Gastrocnemius medialis (tissue), 4 donors: Measurements from ENCODE around the gene ARHGEF39. TPM values are rescaled to one million over a fixed set of nuclear protein-coding genes. Genes with fewer than 3 reads are reported as not detected.

Source experiments
- ATAC-seq, 2 donors: fragments of 150-250 bp; one replicate each; pipeline ENCODE4 v1.9.1; 2016
- DNase-seq, 2 donors: peaks; one replicate each; pipeline ENCODE4 v3.0.0-alpha.2; 2019
- H3K27ac ChIP-seq, 4 donors: fragments of 200-600 bp; sonication (generic); 1 replicate in 1 of 4; 2 replicates in 3 of 4; pipeline ENCODE4 v1.5.1; 2016 to 2018; ENCODE audit warnings: mild to moderate bottlenecking in 2 of 4, moderate library complexity in 1 of 4
- H3K27me3 ChIP-seq, 3 donors: fragments of 200-600 bp; sonication (generic) in 2 of 3; 1 replicate in 1 of 3; 2 replicates in 2 of 3; pipeline versions ENCODE4 v1.5.1 to v1.6.0; 2016 to 2019; ENCODE audit warnings: mild to moderate bottlenecking in 1 of 3, moderate library complexity in 1 of 3
- H3K36me3 ChIP-seq, 2 donors: fragments of 200-600 bp; sonication (generic) in 1 of 2; one replicate each; pipeline ENCODE4 v1.5.1; 2017 to 2018
- H3K4me1 ChIP-seq, 2 donors: fragments of 200-600 bp; sonication (generic) in 1 of 2; one replicate each; pipeline ENCODE4 v1.5.1; 2016 to 2017; ENCODE audit warnings: mild to moderate bottlenecking in 2 of 2
- H3K4me3 ChIP-seq, 4 donors: fragments of 200-600 bp; sonication (generic) in 3 of 4; 1 replicate in 1 of 4; 2 replicates in 3 of 4; pipeline ENCODE4 v1.5.1; 2016 to 2019; ENCODE audit warnings: mild to moderate bottlenecking in 2 of 4
- H3K9me3 ChIP-seq, 3 donors: fragments of 200-600 bp; sonication (generic) in 2 of 3; 1 replicate in 1 of 3; 2 replicates in 2 of 3; pipeline ENCODE4 v1.5.1; 2016 to 2019
- POLR2A ChIP-seq, 2 donors: fragments of 450-650 bp; IDR thresholded peaks; one replicate each; pipeline ENCODE4 v1.6.1; 2017; ENCODE audit warnings: antibody characterized with exemption in 2 of 2, mild to moderate bottlenecking in 2 of 2, moderate library complexity in 2 of 2
- in situ Hi-C, 4 donors: fragments of 200-750 bp; cut with MboI; loops; one replicate each; pipeline versions ENCODE4 v1.15.0 to v1.8.0; 2017; ENCODE audit warnings: low sequenced_read_pairs in 4 of 4
- intact Hi-C: fragments of 100-400 bp; cut with DNase I; formaldehyde crosslinking; loops from one replicate; pipeline ENCODE4 v1.15.1; 2023; ENCODE audit warnings: low total_unique reads
- total RNA-seq, 4 donors: library from RNA; depleted of rRNA; stranded (reverse); fragments of >200 nt; gene quantifications; one replicate each; pipeline versions ENCODE4 v1.1.0 to v1.2.3, GENCODE V29; 2016
- TF ChIP-seq, protein P1 (sequence below), 5 experiments: fragments of 450-650 bp in 3 of 5; fragments of 200-600 bp in 2 of 5; sonication (generic) in 2 of 5; IDR thresholded peaks in 4 of 5; conservative IDR thresholded peaks in 1 of 5; 1 replicate in 4 of 5; 2 replicates in 1 of 5; pipeline ENCODE4 v1.5.1; 2016 to 2019; ENCODE audit warnings: antibody characterized with exemption in 5 of 5, mild to moderate bottlenecking in 3 of 5, moderate library complexity in 3 of 5

ARHGEF39 gene, protein sequence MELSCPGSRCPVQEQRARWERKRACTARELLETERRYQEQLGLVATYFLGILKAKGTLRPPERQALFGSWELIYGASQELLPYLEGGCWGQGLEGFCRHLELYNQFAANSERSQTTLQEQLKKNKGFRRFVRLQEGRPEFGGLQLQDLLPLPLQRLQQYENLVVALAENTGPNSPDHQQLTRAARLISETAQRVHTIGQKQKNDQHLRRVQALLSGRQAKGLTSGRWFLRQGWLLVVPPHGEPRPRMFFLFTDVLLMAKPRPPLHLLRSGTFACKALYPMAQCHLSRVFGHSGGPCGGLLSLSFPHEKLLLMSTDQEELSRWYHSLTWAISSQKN
- total RNA-seq, result under 1 TPM in 2 of 4 donors, not detected in 2; 0.07 to 0.10 TPM

- intact Hi-C loops, result no loop called here
- Histone ChIP-seq H3K4me1 (peaks cover 16 to 29% of the 10 kb centered on the region in 2 donors), H3K27me3 (no peaks in the 10 kb centered on the region), H3K4me3 (peak within 1 kb of the TSS; percentile 46 to 70 (median 60)), H3K36me3 (peaks cover 0 to 12% of the 10 kb centered on the region in 2 donors), H3K27ac (peak within 1 kb of the TSS; percentile 59 to 65 (median 62)), H3K9me3 (no peaks in the 10 kb centered on the region)
- TF ChIP-seq, protein P1, sequence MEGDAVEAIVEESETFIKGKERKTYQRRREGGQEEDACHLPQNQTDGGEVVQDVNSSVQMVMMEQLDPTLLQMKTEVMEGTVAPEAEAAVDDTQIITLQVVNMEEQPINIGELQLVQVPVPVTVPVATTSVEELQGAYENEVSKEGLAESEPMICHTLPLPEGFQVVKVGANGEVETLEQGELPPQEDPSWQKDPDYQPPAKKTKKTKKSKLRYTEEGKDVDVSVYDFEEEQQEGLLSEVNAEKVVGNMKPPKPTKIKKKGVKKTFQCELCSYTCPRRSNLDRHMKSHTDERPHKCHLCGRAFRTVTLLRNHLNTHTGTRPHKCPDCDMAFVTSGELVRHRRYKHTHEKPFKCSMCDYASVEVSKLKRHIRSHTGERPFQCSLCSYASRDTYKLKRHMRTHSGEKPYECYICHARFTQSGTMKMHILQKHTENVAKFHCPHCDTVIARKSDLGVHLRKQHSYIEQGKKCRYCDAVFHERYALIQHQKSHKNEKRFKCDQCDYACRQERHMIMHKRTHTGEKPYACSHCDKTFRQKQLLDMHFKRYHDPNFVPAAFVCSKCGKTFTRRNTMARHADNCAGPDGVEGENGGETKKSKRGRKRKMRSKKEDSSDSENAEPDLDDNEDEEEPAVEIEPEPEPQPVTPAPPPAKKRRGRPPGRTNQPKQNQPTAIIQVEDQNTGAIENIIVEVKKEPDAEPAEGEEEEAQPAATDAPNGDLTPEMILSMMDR (IDR thresholded peaks at IDR 0.05 in 4 of 5, conservative IDR thresholded peaks at IDR 0.05 in 1 of 5), result no peak
- TF ChIP-seq POLR2A (IDR thresholded peaks at IDR 0.05), result peak; percentile 15 to 43
- in situ Hi-C loops, result loop anchor here in 2 of 4 donors (10.0 to 25.0 kb wide), 2 partner anchors 60 to 102 kb away; a partner anchor contains a TSS
- ATAC-seq, result peak; percentile 64 to 73
- DNase-seq, result peak; percentile 47 to 80
Observed at GRCh38 chr9:35664531-35665470, at the start of gene ARHGEF39. TSS of gene ARHGEF39 (minus strand) at chr9:35665195. CDS start at chr9:35665169, 26 bp downstream.

- in situ Hi-C loops, result no loop called here
- peaks cover 4 to 95% of the 10 kb centered on the region in 2 donors for H3K36me3 ChIP-seq
- DNase-seq (no peak), ATAC-seq (no peak)
- H3K27ac ChIP-seq, result no peak overlapping the region
- TF ChIP-seq, protein P1 (IDR thresholded peaks at IDR 0.05 in 4 of 5, conservative IDR thresholded peaks at IDR 0.05 in 1 of 5), result no peak
- no peak for TF ChIP-seq POLR2A (IDR thresholded peaks at IDR 0.05)
- intact Hi-C loops, result no loop called here
- no peaks in the 10 kb centered on the region for H3K4me1 ChIP-seq
- no peak overlapping the region for H3K4me3 ChIP-seq
- no peaks in the 10 kb centered on the region for H3K9me3 ChIP-seq
- H3K27me3 ChIP-seq, result no peaks in the 10 kb centered on the region
Observed at GRCh38 chr9:35714123-35714522, 49.1 kb upstream of the ARHGEF39 start.

DNA sequence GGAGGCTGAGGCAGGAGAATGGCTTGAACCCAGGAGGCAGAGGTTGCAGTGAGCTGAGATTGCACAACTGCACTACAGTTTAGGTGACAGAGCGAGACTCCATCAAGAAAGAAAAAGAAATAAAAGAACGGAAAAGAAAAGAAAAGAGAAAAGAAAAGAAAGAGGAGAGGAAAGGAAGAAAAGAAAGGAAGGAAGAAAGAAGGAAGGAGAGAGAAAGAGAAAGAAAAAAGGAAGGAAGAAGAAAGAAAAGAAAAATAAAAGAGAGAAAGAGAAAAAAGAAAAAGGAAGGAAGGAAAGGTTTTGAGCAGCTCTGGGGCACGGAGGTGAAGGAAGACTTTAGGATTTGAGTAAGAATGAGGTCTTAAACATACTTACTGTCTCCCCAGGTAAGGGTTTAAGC, 48.6 kb upstream of the ARHGEF39 start:
- no peak for ATAC-seq
- Histone ChIP-seq H3K27me3 (no peaks in the 10 kb centered on the region), H3K4me1 (no peaks in the 10 kb centered on the region), H3K9me3 (no peaks in the 10 kb centered on the region), H3K36me3 (peaks cover 4 to 95% of the 10 kb centered on the region in 2 donors), H3K4me3 (no peak overlapping the region), H3K27ac (no peak overlapping the region)
- DNase-seq, result no peak
- in situ Hi-C loops, result no loop called here
- intact Hi-C loops, result no loop called here
- TF ChIP-seq, protein P1 (IDR thresholded peaks at IDR 0.05 in 4 of 5, conservative IDR thresholded peaks at IDR 0.05 in 1 of 5), result no peak
- TF ChIP-seq POLR2A (IDR thresholded peaks at IDR 0.05), result no peak

DNA sequence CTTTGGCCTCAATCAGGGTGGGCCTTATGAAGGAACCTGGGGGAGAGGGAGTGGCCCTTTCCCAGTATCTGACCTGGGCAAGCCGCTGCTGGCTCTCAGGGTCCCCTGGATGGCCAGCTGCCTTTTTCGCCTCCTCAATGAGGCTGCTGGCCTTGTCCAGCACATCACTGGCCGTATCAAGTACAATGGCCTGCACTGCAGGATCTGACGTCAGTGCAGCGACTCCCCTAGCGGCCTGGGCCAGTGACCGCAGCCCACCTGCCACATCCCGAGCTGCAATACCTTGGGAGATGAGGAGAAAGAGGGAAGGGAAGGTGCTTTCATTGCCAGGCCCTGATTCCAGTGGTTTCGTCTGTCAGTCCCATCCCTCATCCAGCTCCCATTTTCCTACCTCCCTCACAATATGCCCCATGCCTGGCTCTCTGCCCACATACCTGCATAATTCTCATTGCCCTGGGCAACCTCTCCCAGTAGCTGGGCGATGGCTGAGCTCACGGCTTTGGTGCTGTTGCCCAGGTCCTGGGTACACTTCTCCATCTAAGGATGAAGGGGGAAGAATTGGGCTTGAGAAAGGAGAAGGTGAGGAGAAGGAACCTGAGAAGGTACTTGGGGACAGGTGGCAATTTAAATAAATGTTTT, 47.9 kb upstream of the ARHGEF39 start:
- in situ Hi-C loops (no loop called here), intact Hi-C loops (no loop called here)
- Histone ChIP-seq H3K27ac (no peak overlapping the region), H3K36me3 (peaks cover 4 to 95% of the 10 kb centered on the region in 2 donors), H3K4me1 (no peaks in the 10 kb centered on the region), H3K9me3 (no peaks in the 10 kb centered on the region), H3K4me3 (no peak overlapping the region), H3K27me3 (no peaks in the 10 kb centered on the region)
- TF ChIP-seq, protein P1 (IDR thresholded peaks at IDR 0.05 in 4 of 5, conservative IDR thresholded peaks at IDR 0.05 in 1 of 5), result no peak
- no peak for TF ChIP-seq POLR2A (IDR thresholded peaks at IDR 0.05)
- DNase-seq, result no peak
- no peak for ATAC-seq
